ENCODE results near the gene STRIT1. TPM values are rescaled to one million over a fixed set of nuclear protein-coding genes. Genes with fewer than 3 reads are reported as not detected.

Gene STRIT1
- total RNA-seq, 1 experiment from 2014 or later = not detected

DNA sequence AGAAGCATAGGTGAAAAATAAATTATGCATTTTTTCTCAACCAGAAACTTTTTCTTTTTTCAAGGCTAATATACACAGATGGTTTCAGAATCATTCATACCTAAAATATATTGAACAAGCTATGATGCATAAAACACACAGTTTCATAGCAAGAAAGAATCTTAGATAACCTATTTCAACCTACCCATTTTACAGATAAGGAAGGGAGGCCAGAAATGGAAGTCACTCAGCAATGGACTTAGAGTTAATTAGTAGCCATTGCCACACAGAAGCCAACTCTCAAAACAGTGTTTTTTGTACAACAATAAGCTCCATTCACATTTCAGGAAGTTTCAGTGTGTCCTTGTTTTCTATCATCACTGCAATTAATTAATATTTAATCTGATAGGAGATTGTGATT, 27.5 kb upstream of the STRIT1 start:
- in situ Hi-C loops (cut with HindIII; ENCODE audit: low pct_unique_long_range_greater_than_20kb, low sequenced_read_pairs) = no loop called here
- no peak for DNase-seq (ENCODE audit: low read depth, low spot score)

DNA sequence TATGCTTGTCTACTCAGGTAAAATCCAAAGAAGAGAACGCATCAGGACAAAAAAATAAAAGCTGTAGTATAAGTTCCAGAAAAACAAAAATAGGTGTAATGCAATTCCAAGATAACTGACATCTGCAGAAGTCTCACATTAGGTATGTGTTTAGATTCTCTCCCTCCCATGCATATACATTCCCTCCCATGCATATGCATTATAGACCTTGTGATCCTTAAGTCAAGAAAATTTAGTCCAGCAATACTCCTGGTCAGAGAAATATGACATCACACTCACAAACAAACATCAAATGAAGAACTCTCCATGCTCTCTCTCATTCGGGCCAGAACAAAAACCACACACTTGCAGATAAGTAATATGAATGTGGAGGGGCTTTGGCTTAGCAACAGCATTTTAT, 25.3 kb upstream of the STRIT1 start:
- in situ Hi-C loops (cut with HindIII; ENCODE audit: low pct_unique_long_range_greater_than_20kb, low sequenced_read_pairs) = no loop called here
- DNase-seq (ENCODE audit: low read depth, low spot score) = no peak

DNA sequence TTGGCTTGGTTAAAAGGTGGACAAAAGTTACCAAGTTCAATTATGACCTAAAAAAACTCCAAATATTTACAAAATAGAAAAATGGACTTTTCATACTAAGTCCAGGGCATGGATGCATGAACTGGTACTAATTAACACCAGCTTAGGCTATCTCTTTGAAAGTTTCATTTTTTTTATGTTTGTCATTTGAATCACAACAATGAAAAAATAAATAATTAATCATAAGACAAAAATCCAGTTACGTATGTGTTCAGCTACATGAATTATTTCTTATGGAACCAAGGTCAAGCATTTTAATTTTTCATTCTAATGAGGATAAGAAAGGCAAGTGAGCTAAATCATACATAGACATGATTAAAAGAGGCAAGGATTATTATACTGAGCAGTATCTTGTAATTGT, 23.7 kb upstream of the STRIT1 start:
- in situ Hi-C loops (cut with HindIII; ENCODE audit: low pct_unique_long_range_greater_than_20kb, low sequenced_read_pairs) = no loop called here

DNA sequence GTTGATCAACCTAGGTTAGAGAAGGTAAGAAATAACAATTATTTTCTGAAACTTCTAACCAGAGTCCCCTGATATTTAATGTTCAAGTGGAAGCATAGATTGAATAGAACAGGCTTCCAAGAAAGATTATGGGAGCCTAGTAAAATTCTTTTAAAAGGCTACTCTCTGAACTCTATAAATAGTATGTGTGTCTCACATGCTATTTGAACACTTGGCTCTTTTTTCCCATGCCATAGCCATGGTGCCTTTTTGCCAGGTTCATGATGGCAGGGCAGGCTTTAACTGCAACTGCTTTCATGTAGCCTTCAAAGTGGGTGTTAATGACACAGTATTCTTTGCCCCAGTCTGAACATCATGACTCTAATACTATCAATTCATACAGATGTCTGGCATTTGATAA, 22.9 kb upstream of the STRIT1 start:
- in situ Hi-C loops (cut with HindIII; ENCODE audit: low pct_unique_long_range_greater_than_20kb, low sequenced_read_pairs) = no loop called here
- no peak for DNase-seq (ENCODE audit: low read depth, low spot score)

More for the DNA sequence above, 23.7 kb upstream of the STRIT1 start:
- DNase-seq (ENCODE audit: low read depth, low spot score) = no peak

DNA sequence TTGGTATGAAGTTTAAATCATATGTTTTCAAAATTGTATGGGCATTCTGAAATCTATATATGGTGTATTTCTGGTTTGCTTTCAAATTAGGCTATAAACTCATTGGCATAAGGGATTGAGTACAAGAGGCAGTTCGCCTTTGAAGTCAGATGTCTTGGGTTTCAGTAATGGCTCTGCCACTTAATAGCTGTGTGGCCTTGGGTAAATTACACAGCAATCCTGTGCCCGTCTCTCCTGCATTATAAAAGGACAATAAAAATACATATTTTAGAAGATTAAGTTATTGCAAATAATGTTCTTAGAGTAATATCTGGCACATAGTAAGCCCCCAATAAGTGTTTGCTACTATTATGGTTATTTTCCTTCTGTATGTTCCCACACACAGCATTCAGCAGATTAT, 20.4 kb upstream of the STRIT1 start:
- in situ Hi-C loops (cut with HindIII; ENCODE audit: low pct_unique_long_range_greater_than_20kb, low sequenced_read_pairs) = no loop called here
- no peak for DNase-seq (ENCODE audit: low read depth, low spot score)

DNA sequence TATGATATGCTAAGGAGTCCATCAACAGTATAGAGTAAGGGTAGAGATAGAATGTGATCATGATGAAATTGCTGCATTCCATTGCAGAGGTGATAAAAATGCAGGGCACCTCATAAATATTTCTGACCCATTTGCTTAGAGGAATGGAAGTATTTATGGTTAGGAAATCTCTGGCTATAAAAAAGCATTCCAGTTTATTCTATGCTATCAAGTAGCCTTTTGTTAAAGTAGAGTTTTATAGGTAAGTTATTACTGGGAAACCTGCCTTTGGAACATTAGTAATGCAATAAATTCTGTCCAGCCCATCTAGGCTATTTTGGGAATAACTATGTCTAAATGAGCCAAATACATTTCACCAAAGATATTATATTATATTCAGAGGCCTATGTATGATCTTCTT, 19.8 kb upstream of the STRIT1 start:
- DNase-seq (ENCODE audit: low read depth, low spot score) = no peak
- in situ Hi-C loops (cut with HindIII; ENCODE audit: low pct_unique_long_range_greater_than_20kb, low sequenced_read_pairs) = no loop called here

DNA sequence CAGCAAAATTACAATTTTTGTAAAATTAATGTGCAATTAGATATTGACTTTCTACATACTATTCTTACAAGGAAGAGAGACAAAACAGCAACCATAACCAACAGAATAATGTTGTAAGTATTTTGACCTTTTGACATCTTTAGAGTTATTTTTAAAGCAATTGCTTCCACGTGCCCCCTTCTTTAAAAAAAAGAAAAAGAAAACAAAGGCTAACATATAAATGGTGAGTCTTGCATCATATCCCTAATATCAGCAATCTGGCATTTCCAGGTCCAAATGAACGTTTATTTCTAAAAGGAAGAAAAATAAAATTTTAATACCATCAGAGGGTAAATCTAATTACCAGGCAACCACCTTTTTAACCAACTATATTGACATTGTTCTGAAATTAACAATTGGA, 19.3 kb upstream of the STRIT1 start:
- in situ Hi-C loops (cut with HindIII; ENCODE audit: low pct_unique_long_range_greater_than_20kb, low sequenced_read_pairs) = no loop called here
- no peak for DNase-seq (ENCODE audit: low read depth, low spot score)

GRCh38 chr3:155309581-155309980, 16.1 kb upstream of the STRIT1 start:
- in situ Hi-C loops (cut with HindIII; ENCODE audit: low pct_unique_long_range_greater_than_20kb, low sequenced_read_pairs) = no loop called here

GRCh38 chr3:155308831-155309230, 15.3 kb upstream of the STRIT1 start:
- DNase-seq (ENCODE audit: low read depth, low spot score) = no peak
- in situ Hi-C loops (cut with HindIII; ENCODE audit: low pct_unique_long_range_greater_than_20kb, low sequenced_read_pairs) = no loop called here

More at GRCh38 chr3:155309581-155309980, 16.1 kb upstream of the STRIT1 start:
- DNase-seq (ENCODE audit: low read depth, low spot score) = no peak

DNA sequence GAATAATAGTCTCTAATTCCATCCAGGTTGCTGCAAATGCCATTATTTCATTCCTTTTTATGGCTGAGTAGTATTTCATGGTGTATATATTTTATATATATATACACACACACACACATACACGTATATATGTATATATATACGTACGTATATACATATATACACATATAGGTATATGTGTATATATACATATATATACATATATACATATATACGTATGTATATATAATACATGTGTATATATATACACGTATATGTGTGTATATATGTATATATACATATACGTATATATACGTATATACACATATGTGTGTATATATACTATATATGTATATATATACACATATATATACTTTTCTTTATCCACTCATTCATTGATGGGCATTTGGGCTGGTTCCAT, 13.7 kb upstream of the STRIT1 start:
- in situ Hi-C loops (cut with HindIII; ENCODE audit: low pct_unique_long_range_greater_than_20kb, low sequenced_read_pairs) = no loop called here
- no peak for DNase-seq (ENCODE audit: low read depth, low spot score)

- peak; percentile 48 for DNase-seq (ENCODE audit: low read depth, low spot score)
- in situ Hi-C loops (cut with HindIII; ENCODE audit: low pct_unique_long_range_greater_than_20kb, low sequenced_read_pairs) = no loop called here
Measured at GRCh38 chr3:155304394-155304793, 10.9 kb upstream of the STRIT1 start.

DNA sequence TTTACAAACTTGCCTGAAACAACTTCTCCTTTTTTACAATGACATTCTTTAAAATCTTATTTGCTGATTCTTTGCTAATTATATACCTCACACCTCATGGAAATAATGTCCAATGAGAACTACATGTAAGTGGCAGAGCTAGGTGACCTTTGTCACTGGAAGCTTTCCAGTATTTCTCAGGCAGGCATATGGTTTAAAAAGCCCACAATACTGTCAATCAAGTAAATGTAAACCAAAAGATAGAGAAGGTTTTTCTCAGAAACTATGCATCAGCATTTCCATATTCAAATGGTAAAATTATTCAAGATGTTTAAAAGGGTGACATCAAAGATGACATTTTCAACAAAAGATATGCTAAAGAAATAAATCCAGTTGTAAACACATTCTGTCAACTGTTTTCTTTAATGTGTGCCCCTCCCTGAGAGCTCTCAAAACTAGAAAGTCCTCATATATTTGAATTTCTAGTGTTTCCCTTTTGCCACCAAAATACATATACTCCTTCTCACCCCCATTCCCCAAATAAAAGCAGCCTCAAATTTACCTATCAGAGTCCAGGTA, 10.1 kb upstream of the STRIT1 start:
- DNase-seq (ENCODE audit: low read depth, low spot score) = no peak
- in situ Hi-C loops (cut with HindIII; ENCODE audit: low pct_unique_long_range_greater_than_20kb, low sequenced_read_pairs) = no loop called here

DNA sequence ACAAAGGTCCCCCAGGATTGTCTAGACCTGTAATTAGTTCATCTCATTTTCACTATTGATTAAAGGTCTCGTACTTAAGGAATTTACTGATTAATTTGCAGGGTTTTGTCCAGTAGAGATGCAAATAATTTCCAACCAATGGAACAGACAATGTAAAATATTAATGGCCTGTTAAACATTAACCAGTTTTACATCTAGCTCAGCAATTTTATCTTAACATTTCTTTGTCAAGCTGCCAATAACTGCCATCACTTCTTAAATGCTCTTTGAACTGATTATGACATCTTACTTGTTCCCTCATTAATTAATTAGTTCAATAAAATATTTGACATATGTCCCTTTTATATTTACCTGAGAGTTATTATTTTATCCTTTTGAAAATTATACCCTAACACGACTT, 9.4 kb upstream of the STRIT1 start:
- in situ Hi-C loops (cut with HindIII; ENCODE audit: low pct_unique_long_range_greater_than_20kb, low sequenced_read_pairs) = no loop called here
- DNase-seq (ENCODE audit: low read depth, low spot score) = no peak

- DNase-seq (ENCODE audit: low read depth, low spot score) = no peak
- in situ Hi-C loops (cut with HindIII; ENCODE audit: low pct_unique_long_range_greater_than_20kb, low sequenced_read_pairs) = no loop called here
Measured at GRCh38 chr3:155302481-155302880, 9.0 kb upstream of the STRIT1 start.

- DNase-seq (ENCODE audit: low read depth, low spot score) = no peak
- in situ Hi-C loops (cut with HindIII; ENCODE audit: low pct_unique_long_range_greater_than_20kb, low sequenced_read_pairs) = no loop called here
Measured at GRCh38 chr3:155297100-155297499, 3.6 kb upstream of the STRIT1 start.

- no peak for DNase-seq (ENCODE audit: low read depth, low spot score)
- in situ Hi-C loops (cut with HindIII; ENCODE audit: low pct_unique_long_range_greater_than_20kb, low sequenced_read_pairs) = no loop called here
Measured at GRCh38 chr3:155296413-155296812, 2.9 kb upstream of the STRIT1 start.

DNA sequence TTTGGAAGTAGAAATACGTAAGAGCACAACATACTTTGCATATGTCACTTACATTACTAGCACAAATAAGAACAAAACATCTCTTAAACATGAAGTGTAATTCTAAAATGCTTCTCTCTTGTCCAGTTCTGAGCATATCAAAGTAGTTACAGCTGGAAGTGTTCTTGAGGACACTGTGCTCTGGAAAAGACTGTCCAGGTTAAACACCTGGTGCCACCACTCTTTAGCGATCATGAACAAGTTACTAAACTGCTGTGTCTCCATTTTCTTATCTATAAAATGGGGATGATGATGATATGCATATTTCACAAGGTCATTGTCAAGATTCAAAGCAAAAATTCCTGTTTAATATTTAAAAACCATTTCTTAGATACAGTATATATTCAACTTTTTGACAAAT, 790 bp downstream of the STRIT1 start:
- in situ Hi-C loops (cut with HindIII; ENCODE audit: low pct_unique_long_range_greater_than_20kb, low sequenced_read_pairs) = no loop called here
- no peak for DNase-seq (ENCODE audit: low read depth, low spot score)

DNA sequence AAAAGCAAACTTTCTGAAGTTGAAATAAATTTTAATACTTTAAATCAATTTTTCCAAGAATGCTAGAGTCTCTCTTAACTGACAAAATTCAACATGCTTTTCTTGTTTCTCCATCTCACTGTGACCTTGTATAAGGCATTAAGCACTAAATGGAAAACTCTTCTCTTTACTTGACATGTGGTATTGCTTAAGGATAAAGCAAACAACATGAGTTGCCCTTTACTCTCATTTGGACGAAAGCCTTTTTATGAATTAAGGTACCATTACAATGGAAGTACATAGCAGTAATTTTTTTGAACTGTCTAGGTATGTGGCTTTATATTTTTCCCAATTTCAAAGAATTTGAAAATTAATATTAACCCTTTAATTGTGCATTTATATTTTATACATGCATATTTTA, 1.4 kb downstream of the STRIT1 start:
- DNase-seq (ENCODE audit: low read depth, low spot score) = no peak
- in situ Hi-C loops (cut with HindIII; ENCODE audit: low pct_unique_long_range_greater_than_20kb, low sequenced_read_pairs) = no loop called here

GRCh38 chr3:155286736-155287135, 6.7 kb downstream of the STRIT1 start:
- DNase-seq (ENCODE audit: low read depth, low spot score) = no peak
- in situ Hi-C loops (cut with HindIII; ENCODE audit: low pct_unique_long_range_greater_than_20kb, low sequenced_read_pairs) = no loop called here

DNA sequence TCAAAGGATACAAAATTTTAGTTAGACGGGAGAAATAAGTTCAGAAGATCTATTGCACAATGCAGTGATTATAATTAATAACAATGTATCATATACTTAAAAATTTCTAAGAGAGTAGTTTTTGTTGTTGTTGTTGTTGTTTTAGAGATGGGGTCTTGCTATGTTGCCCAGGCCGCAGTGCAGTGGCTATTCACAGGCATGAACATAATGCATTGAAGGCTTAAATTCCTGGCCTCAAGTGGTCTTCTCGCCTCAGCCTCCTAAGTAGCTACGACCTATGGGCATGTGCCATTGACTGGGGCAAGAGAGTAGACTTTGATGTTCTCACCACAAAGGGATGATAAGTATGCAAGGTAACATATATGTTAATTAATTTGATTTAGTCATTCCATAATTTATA, 7.5 kb downstream of the STRIT1 start:
- in situ Hi-C loops (cut with HindIII; ENCODE audit: low pct_unique_long_range_greater_than_20kb, low sequenced_read_pairs) = no loop called here

More for the DNA sequence above, 7.5 kb downstream of the STRIT1 start:
- no peak for DNase-seq (ENCODE audit: low read depth, low spot score)
